Body of pancreas (tissue), 4 donors: Measurements from ENCODE around the gene SENP8.

ENCODE experiments used
- CTCF ChIP-seq, 7 experiments: fragments of 450-650 bp in 4 of 7; fragments of 200-600 bp in 3 of 7; sonication (generic) in 3 of 7; IDR thresholded peaks; one replicate each; pipeline ENCODE4 v1.5.1; 2016 to 2019; ENCODE audit warnings: antibody characterized with exemption in 7 of 7
- POLR2A ChIP-seq, 3 donors: fragments of 450-650 bp; IDR thresholded peaks; one replicate each; pipeline ENCODE4 v1.6.1; 2016; ENCODE audit warnings: antibody characterized with exemption in 3 of 3, mild to moderate bottlenecking in 2 of 3

- TF ChIP-seq CTCF (IDR thresholded peaks at IDR 0.05) = no peak
- TF ChIP-seq POLR2A (IDR thresholded peaks at IDR 0.05) = no peak
Observed at GRCh38 chr15:72127724-72128322, 9.6 kb downstream of the SENP8 start.
